ENCODE data around the gene PARVA. TPM values are rescaled to one million over a fixed set of nuclear protein-coding genes. Genes with fewer than 3 reads are reported as not detected.

The PARVA gene, protein sequence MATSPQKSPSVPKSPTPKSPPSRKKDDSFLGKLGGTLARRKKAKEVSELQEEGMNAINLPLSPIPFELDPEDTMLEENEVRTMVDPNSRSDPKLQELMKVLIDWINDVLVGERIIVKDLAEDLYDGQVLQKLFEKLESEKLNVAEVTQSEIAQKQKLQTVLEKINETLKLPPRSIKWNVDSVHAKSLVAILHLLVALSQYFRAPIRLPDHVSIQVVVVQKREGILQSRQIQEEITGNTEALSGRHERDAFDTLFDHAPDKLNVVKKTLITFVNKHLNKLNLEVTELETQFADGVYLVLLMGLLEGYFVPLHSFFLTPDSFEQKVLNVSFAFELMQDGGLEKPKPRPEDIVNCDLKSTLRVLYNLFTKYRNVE
- total RNA-seq, result under 1 TPM; 0.22 to 0.45 TPM

DNA sequence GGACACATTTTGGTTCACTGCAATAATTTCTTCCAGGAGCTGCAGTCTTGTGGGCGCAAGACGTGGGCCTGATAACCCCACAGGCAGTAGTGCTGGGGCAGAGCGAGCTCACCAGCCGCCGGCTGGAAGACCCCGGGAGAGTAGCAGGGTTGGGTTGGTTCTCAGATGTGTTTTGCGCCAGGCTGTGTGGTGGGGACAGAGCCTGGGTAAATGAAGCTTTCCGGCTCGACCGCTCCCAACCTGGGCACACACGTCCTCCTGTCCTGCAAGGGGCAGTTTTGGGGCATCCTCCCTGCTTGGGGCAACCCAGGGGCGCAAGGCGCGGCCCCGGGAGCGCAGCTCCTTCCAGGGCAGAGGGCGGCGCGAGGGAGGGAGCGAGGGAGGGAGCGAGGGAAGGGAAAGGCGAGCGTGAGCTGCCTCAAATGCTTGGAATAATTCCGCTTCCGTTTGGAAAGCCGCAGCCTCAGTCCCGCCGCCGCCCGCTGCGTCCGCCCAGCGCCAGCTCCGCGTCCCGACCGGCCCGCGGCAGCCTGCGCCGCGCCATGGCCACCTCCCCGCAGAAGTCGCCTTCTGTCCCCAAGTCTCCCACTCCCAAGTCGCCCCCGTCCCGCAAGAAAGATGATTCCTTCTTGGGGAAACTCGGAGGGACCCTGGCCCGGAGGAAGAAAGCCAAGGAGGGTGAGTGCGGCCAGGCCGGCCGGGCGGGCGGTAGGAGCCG is at the start of gene PARVA:
Gene PARVA, plus strand, starts transcription at position 466 of the 718 bp plus-strand sequence. Its CDS starts 77 bp downstream, at position 543.

